Fibroblast of skin of abdomen (primary cell): ENCODE measurements around the gene ALG3. TPM values are rescaled to one million over a fixed set of nuclear protein-coding genes. Genes with fewer than 3 reads are reported as not detected.
"Not testable (repeated sequence)": the region's sequence is repeated elsewhere in the genome, so short reads cannot be mapped to it uniquely, and the experiment has no call there.

Source experiments
- DNase-seq: peaks from one replicate; pipeline ENCODE4 v3.0.0-alpha.2; 2013
- polyA plus RNA-seq, 2 experiments: library from polyadenylated mRNA; unstranded; fragments of 120-200 nt; gene quantifications; one replicate each; pipeline ENCODE4 v1.2.1, GENCODE V29; 2013; ENCODE audit not compliant: insufficient read length in 2 of 2

ALG3 gene
- 38.1 TPM for polyA plus RNA-seq (2013, experiment 1 of 2; ENCODE audit: insufficient read length)
- 40.9 TPM for polyA plus RNA-seq (2013, experiment 2 of 2; ENCODE audit: insufficient read length)

- peak; percentile 87 for DNase-seq
Observed at GRCh38 chr3:184248454-184249411, at the start of gene ALG3. Gene ALG3, minus strand, starts transcription at chr3:184248962. Its CDS starts 22 bp downstream, at chr3:184248940.

- no peak for DNase-seq
Observed at GRCh38 chr3:184296616-184297015, 47.9 kb upstream of the ALG3 start.

- DNase-seq: no peak
Observed at GRCh38 chr3:184295771-184296170, 47.0 kb upstream of the ALG3 start.

- no peak for DNase-seq
Observed at GRCh38 chr3:184291738-184292445, 43.1 kb upstream of the ALG3 start.

GRCh38 chr3:184291044-184291737 lies 42.4 kb upstream of the ALG3 start:
- no peak for DNase-seq

- DNase-seq: no peak
Observed at GRCh38 chr3:184290331-184290730, 41.6 kb upstream of the ALG3 start.

- DNase-seq: peak; percentile 35
Observed at GRCh38 chr3:184289426-184289938, 40.7 kb upstream of the ALG3 start.

- peak; percentile 60 for DNase-seq
Observed at GRCh38 chr3:184284696-184285095, 35.9 kb upstream of the ALG3 start.

GRCh38 chr3:184283681-184284080 lies 34.9 kb upstream of the ALG3 start:
- DNase-seq: no peak

GRCh38 chr3:184282941-184283340 lies 34.2 kb upstream of the ALG3 start:
- DNase-seq: no peak

GRCh38 chr3:184277366-184277765 lies 28.6 kb upstream of the ALG3 start:
- no peak for DNase-seq

- DNase-seq: no peak
Observed at GRCh38 chr3:184275961-184276910, 27.5 kb upstream of the ALG3 start, which contains the start of gene ECE2. Gene ECE2, plus strand, starts transcription at chr3:184276022. Its CDS starts 132 bp downstream, at chr3:184276154.

GRCh38 chr3:184275381-184275701 lies 26.6 kb upstream of the ALG3 start:
- no peak for DNase-seq

GRCh38 chr3:184272269-184272668 lies 23.5 kb upstream of the ALG3 start:
- DNase-seq: no peak

GRCh38 chr3:184267249-184267648 lies 18.5 kb upstream of the ALG3 start:
- DNase-seq: not testable (repeated sequence)

GRCh38 chr3:184262764-184263179 lies 14.0 kb upstream of the ALG3 start:
- DNase-seq: no peak

- DNase-seq: no peak
Observed at GRCh38 chr3:184261854-184262763, 13.3 kb upstream of the ALG3 start.

- DNase-seq: peak; percentile 35
Observed at GRCh38 chr3:184261270-184261853, 12.6 kb upstream of the ALG3 start, which contains the start of gene CAMK2N2. Gene CAMK2N2, minus strand, starts transcription at chr3:184261553. Its CDS starts 268 bp downstream, at chr3:184261285.

- no peak for DNase-seq
Observed at GRCh38 chr3:184260724-184261269, 12.0 kb upstream of the ALG3 start.
